ENCODE data around the gene SIX5.

The SIX5 gene

DNA sequence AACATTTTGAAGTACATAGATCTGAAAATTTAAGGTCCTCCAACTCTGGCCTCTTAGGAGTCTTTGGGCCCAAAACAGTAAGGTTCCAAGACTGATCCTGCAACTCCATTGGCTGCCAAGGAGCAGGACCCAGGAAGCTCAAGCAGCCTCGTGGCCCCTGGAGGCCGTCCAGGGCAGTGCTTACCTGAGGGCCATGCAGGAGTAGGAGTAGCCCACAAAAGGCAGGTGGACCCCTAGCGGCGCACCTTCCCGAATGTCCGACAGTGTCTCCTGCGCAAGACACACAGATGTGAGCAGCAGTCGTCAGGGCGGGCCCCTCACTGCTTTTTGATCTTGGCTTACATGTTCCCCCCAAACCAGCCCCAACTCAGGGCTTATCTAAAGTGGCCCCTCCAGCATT lies 5.7 kb upstream of the SIX5 start:
- no peak overlapping the region for H3K4me3 ChIP-seq (ENCODE audit: low read depth in 1 of 5, low read length in 5 of 5)
- no peak overlapping the region for H3K9ac ChIP-seq (ENCODE audit: low read length in 5 of 5)
- H3K27ac ChIP-seq (ENCODE audit: low read depth, low read length): no peak overlapping the region
- H3K27me3 ChIP-seq (ENCODE audit: control insufficient read depth in 5 of 5, insufficient read depth in 4 of 5, low read length in 5 of 5): peaks cover 0 to 5% (median 0%) of the 10 kb centered on the region in 5 donors
- H3K4me1 ChIP-seq (ENCODE audit: control insufficient read depth in 5 of 5, insufficient read depth in 5 of 5, low read length in 5 of 5): peaks cover 0 to 24% (median 23%) of the 10 kb centered on the region in 5 donors
- H3K36me3 ChIP-seq (ENCODE audit: control insufficient read depth in 5 of 5, insufficient read depth in 5 of 5, low read length in 5 of 5): peaks cover 0 to 35% (median 26%) of the 10 kb centered on the region in 5 donors
- H3K9me3 ChIP-seq (ENCODE audit: control insufficient read depth in 5 of 5, low read length in 5 of 5): no peaks in the 10 kb centered on the region

DNA sequence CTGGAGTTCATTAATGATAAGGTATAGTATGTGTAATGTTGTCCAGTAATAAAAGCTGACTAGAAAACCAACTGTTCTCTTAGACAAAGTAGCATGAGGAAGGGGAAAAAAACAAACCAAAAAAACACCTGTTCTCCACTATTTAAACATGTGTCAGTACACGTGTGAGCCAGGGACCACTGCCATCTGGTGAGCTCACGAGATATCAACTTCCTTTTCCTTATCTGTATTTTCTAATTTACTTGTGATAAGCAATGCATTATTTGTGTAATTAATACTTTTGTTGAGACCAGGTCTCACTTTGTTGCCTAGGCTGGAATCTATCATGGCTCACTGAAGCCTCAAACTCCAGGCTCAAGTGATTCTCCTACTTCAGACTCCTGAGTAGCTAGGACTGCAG lies 4.3 kb upstream of the SIX5 start:
- Histone ChIP-seq H3K9ac (ENCODE audit: low read length in 5 of 5) (no peak overlapping the region), H3K27ac (ENCODE audit: low read depth, low read length) (no peak overlapping the region), H3K4me3 (ENCODE audit: low read depth in 1 of 5, low read length in 5 of 5) (no peak overlapping the region), H3K36me3 (ENCODE audit: control insufficient read depth in 5 of 5, insufficient read depth in 5 of 5, low read length in 5 of 5) (peaks cover 0 to 35% (median 26%) of the 10 kb centered on the region in 5 donors), H3K9me3 (ENCODE audit: control insufficient read depth in 5 of 5, low read length in 5 of 5) (no peaks in the 10 kb centered on the region), H3K27me3 (ENCODE audit: control insufficient read depth in 5 of 5, insufficient read depth in 4 of 5, low read length in 5 of 5) (peaks cover 0 to 5% (median 0%) of the 10 kb centered on the region in 5 donors), H3K4me1 (ENCODE audit: control insufficient read depth in 5 of 5, insufficient read depth in 5 of 5, low read length in 5 of 5) (peaks cover 0 to 23% (median 18%) of the 10 kb centered on the region in 5 donors)

DNA sequence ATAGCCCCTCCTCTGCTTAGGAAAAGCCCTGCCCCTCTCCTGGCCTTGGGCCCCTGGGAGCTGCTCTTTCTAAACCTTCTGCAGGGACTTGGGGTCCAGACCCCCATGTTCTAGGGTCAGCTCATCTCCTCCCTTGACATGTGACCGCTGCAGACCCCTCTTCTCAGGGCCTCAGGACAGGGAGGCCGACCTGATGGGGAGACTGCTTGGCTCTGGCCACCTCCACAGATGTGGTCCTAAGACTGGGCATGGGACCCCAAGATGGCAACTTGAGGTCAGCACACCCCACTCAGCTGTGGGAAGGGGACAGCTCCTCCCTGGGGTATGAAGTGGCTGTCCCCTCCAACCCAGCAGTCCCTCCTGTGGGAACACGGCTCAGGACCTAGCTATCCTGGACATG lies 3.9 kb upstream of the SIX5 start:
- Histone ChIP-seq H3K36me3 (ENCODE audit: control insufficient read depth in 5 of 5, insufficient read depth in 5 of 5, low read length in 5 of 5) (peaks cover 0 to 31% (median 22%) of the 10 kb centered on the region in 5 donors), H3K9ac (ENCODE audit: low read length in 5 of 5) (no peak overlapping the region), H3K4me1 (ENCODE audit: control insufficient read depth in 5 of 5, insufficient read depth in 5 of 5, low read length in 5 of 5) (peaks cover 0 to 27% (median 20%) of the 10 kb centered on the region in 5 donors), H3K27me3 (ENCODE audit: control insufficient read depth in 5 of 5, insufficient read depth in 4 of 5, low read length in 5 of 5) (peaks cover 0 to 5% (median 0%) of the 10 kb centered on the region in 5 donors), H3K4me3 (ENCODE audit: low read depth in 1 of 5, low read length in 5 of 5) (no peak overlapping the region), H3K27ac (ENCODE audit: low read depth, low read length) (no peak overlapping the region), H3K9me3 (ENCODE audit: control insufficient read depth in 5 of 5, low read length in 5 of 5) (no peaks in the 10 kb centered on the region)

GRCh38 chr19:45772130-45772840 lies 3.2 kb upstream of the SIX5 start:
- Histone ChIP-seq H3K27ac (ENCODE audit: low read depth, low read length) (no peak overlapping the region), H3K4me1 (ENCODE audit: control insufficient read depth in 5 of 5, insufficient read depth in 5 of 5, low read length in 5 of 5) (peaks cover 0 to 34% (median 26%) of the 10 kb centered on the region in 5 donors), H3K27me3 (ENCODE audit: control insufficient read depth in 5 of 5, insufficient read depth in 4 of 5, low read length in 5 of 5) (peaks cover 0 to 5% (median 0%) of the 10 kb centered on the region in 5 donors), H3K36me3 (ENCODE audit: control insufficient read depth in 5 of 5, insufficient read depth in 5 of 5, low read length in 5 of 5) (peaks cover 0 to 25% (median 16%) of the 10 kb centered on the region in 5 donors), H3K9me3 (ENCODE audit: control insufficient read depth in 5 of 5, low read length in 5 of 5) (no peaks in the 10 kb centered on the region), H3K4me3 (ENCODE audit: low read depth in 1 of 5, low read length in 5 of 5) (no peak overlapping the region), H3K9ac (ENCODE audit: low read length in 5 of 5) (no peak overlapping the region)

- peak overlapping the region in 1 of 5 donors; percentile 81 for H3K4me3 ChIP-seq (ENCODE audit: low read depth in 1 of 5, low read length in 5 of 5)
- peak overlapping the region; percentile 65 for H3K27ac ChIP-seq (ENCODE audit: low read depth, low read length)
- peaks cover 0 to 42% (median 35%) of the 10 kb centered on the region in 5 donors for H3K4me1 ChIP-seq (ENCODE audit: control insufficient read depth in 5 of 5, insufficient read depth in 5 of 5, low read length in 5 of 5)
- peak overlapping the region in 1 of 5 donors; percentile 64 for H3K9ac ChIP-seq (ENCODE audit: low read length in 5 of 5)
- peaks cover 0 to 16% (median 8%) of the 10 kb centered on the region in 5 donors for H3K36me3 ChIP-seq (ENCODE audit: control insufficient read depth in 5 of 5, insufficient read depth in 5 of 5, low read length in 5 of 5)
- H3K9me3 ChIP-seq (ENCODE audit: control insufficient read depth in 5 of 5, low read length in 5 of 5): no peaks in the 10 kb centered on the region
- H3K27me3 ChIP-seq (ENCODE audit: control insufficient read depth in 5 of 5, insufficient read depth in 4 of 5, low read length in 5 of 5): peaks cover 0 to 5% (median 0%) of the 10 kb centered on the region in 5 donors
These were observed 2.4 kb upstream of the SIX5 start for GRCh38 chr19:45771311-45771933.

- peaks cover 0 to 52% (median 43%) of the 10 kb centered on the region in 5 donors for H3K4me1 ChIP-seq (ENCODE audit: control insufficient read depth in 5 of 5, insufficient read depth in 5 of 5, low read length in 5 of 5)
- no peaks in the 10 kb centered on the region for H3K9me3 ChIP-seq (ENCODE audit: control insufficient read depth in 5 of 5, low read length in 5 of 5)
- H3K27ac ChIP-seq (ENCODE audit: low read depth, low read length): peak overlapping the region; percentile 94
- peaks cover 0 to 5% (median 0%) of the 10 kb centered on the region in 5 donors for H3K27me3 ChIP-seq (ENCODE audit: control insufficient read depth in 5 of 5, insufficient read depth in 4 of 5, low read length in 5 of 5)
- H3K4me3 ChIP-seq (ENCODE audit: low read depth in 1 of 5, low read length in 5 of 5): peak overlapping the region in 4 of 5 donors; percentile 70 to 93 (median 84)
- H3K9ac ChIP-seq (ENCODE audit: low read length in 5 of 5): peak overlapping the region in 2 of 5 donors; percentile 58 to 74
- peaks cover 0 to 15% (median 8%) of the 10 kb centered on the region in 5 donors for H3K36me3 ChIP-seq (ENCODE audit: control insufficient read depth in 5 of 5, insufficient read depth in 5 of 5, low read length in 5 of 5)
These were observed 1.4 kb upstream of the SIX5 start for GRCh38 chr19:45770192-45771101.

DNA sequence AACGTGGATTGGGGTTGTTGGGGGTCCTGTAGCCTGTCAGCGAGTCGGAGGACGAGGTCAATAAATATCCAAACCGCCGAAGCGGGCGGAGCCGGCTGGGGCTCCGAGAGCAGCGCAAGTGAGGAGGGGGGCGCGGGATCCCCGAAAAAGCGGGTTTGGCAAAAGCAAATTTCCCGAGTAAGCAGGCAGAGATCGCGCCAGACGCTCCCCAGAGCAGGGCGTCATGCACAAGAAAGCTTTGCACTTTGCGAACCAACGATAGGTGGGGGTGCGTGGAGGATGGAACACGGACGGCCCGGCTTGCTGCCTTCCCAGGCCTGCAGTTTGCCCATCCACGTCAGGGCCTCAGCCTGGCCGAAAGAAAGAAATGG lies 754 bp upstream of the SIX5 start:
- H3K27me3 ChIP-seq (ENCODE audit: control insufficient read depth in 5 of 5, insufficient read depth in 4 of 5, low read length in 5 of 5): peaks cover 0 to 5% (median 0%) of the 10 kb centered on the region in 5 donors

DNA sequence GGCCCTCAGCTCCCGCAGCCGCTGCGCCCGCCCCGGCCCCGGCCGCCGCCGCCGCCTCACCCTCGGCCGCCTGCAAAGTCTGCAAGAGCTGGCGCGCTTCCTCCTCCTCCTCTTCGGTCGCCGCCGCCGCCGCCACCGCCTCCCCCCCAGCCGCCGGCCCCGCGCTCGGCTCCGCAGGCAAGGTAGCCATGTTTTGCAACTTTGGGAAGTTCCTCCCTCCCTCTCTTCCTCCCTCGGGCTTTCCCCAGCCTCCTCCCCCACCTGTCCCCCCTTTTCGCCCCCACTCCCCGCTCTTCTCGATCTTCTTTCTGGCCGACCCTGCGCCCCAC lies 433 bp downstream of the SIX5 start:
- Histone ChIP-seq H3K4me3 (ENCODE audit: low read depth in 1 of 5, low read length in 5 of 5) (peak overlapping the region; percentile 79 to 93 (median 87)), H3K36me3 (ENCODE audit: control insufficient read depth in 5 of 5, insufficient read depth in 5 of 5, low read length in 5 of 5) (peaks cover 0 to 13% (median 4%) of the 10 kb centered on the region in 5 donors), H3K27ac (ENCODE audit: low read depth, low read length) (peak overlapping the region; percentile 94), H3K9me3 (ENCODE audit: control insufficient read depth in 5 of 5, low read length in 5 of 5) (no peaks in the 10 kb centered on the region), H3K9ac (ENCODE audit: low read length in 5 of 5) (peak overlapping the region in 4 of 5 donors; percentile 33 to 85 (median 78)), H3K27me3 (ENCODE audit: control insufficient read depth in 5 of 5, insufficient read depth in 4 of 5, low read length in 5 of 5) (peaks cover 0 to 9% (median under 1%) of the 10 kb centered on the region in 5 donors), H3K4me1 (ENCODE audit: control insufficient read depth in 5 of 5, insufficient read depth in 5 of 5, low read length in 5 of 5) (peaks cover 0 to 58% (median 53%) of the 10 kb centered on the region in 5 donors)

More for the DNA sequence above, 754 bp upstream of the SIX5 start:
- H3K9ac ChIP-seq (ENCODE audit: low read length in 5 of 5): peak overlapping the region in 4 of 5 donors; percentile 45 to 74 (median 58)
- H3K36me3 ChIP-seq (ENCODE audit: control insufficient read depth in 5 of 5, insufficient read depth in 5 of 5, low read length in 5 of 5): peaks cover 0 to 18% (median 7%) of the 10 kb centered on the region in 5 donors
- no peaks in the 10 kb centered on the region for H3K9me3 ChIP-seq (ENCODE audit: control insufficient read depth in 5 of 5, low read length in 5 of 5)
- H3K27ac ChIP-seq (ENCODE audit: low read depth, low read length): peak overlapping the region; percentile 94
- H3K4me1 ChIP-seq (ENCODE audit: control insufficient read depth in 5 of 5, insufficient read depth in 5 of 5, low read length in 5 of 5): peaks cover 0 to 52% (median 43%) of the 10 kb centered on the region in 5 donors
- H3K4me3 ChIP-seq (ENCODE audit: low read depth in 1 of 5, low read length in 5 of 5): peak overlapping the region; percentile 68 to 93 (median 81)

- no peaks in the 10 kb centered on the region for H3K9me3 ChIP-seq (ENCODE audit: control insufficient read depth in 5 of 5, low read length in 5 of 5)
- peak overlapping the region in 4 of 5 donors; percentile 57 to 79 (median 72) for H3K9ac ChIP-seq (ENCODE audit: low read length in 5 of 5)
- peak overlapping the region; percentile 48 to 93 (median 87) for H3K4me3 ChIP-seq (ENCODE audit: low read depth in 1 of 5, low read length in 5 of 5)
- H3K27ac ChIP-seq (ENCODE audit: low read depth, low read length): peak overlapping the region; percentile 77
- H3K36me3 ChIP-seq (ENCODE audit: control insufficient read depth in 5 of 5, insufficient read depth in 5 of 5, low read length in 5 of 5): peaks cover 0 to 8% (median 3%) of the 10 kb centered on the region in 5 donors
- peaks cover 0 to 58% (median 53%) of the 10 kb centered on the region in 5 donors for H3K4me1 ChIP-seq (ENCODE audit: control insufficient read depth in 5 of 5, insufficient read depth in 5 of 5, low read length in 5 of 5)
- H3K27me3 ChIP-seq (ENCODE audit: control insufficient read depth in 5 of 5, insufficient read depth in 4 of 5, low read length in 5 of 5): peaks cover 0 to 14% (median 5%) of the 10 kb centered on the region in 5 donors
These were observed 984 bp downstream of the SIX5 start for GRCh38 chr19:45767881-45768654.

Measured in subcutaneous abdominal adipose tissue (tissue), 5 donors.